Lung (tissue), 12 donors: ENCODE data around the gene KIAA0040. TPM values are rescaled to one million over a fixed set of nuclear protein-coding genes. Genes with fewer than 3 reads are reported as not detected.

Source experiments
- ATAC-seq: fragments of 200-7000 bp; cut with Tn5 transposase; one replicate; pipeline ENCODE4 v1.9.1; 2020; ENCODE audit warnings: moderate number of reproducible peaks; ENCODE audit not compliant: insufficient read depth, low FRiP score
- DNase-seq, 3 donors: peaks; one replicate each; pipeline ENCODE4 v3.0.0-alpha.2; 2013 to 2017
- H3K27ac ChIP-seq, 2 donors: one replicate each; pipeline ENCODE4 v1.5.1; 2013; ENCODE audit warnings: mild to moderate bottlenecking in 2 of 2, moderate library complexity in 2 of 2, control low read depth in 1 of 2, inconsistent platforms in 1 of 2, low read depth in 1 of 2, low read length in 1 of 2
- H3K27me3 ChIP-seq, 3 donors: one replicate each; pipeline ENCODE4 v1.5.1; 2013; ENCODE audit warnings: low read length in 2 of 3; ENCODE audit not compliant: control insufficient read depth in 3 of 3, insufficient read depth in 3 of 3
- H3K36me3 ChIP-seq, 4 donors: one replicate each; pipeline ENCODE4 v1.5.1; 2013; ENCODE audit warnings: low read length in 4 of 4, mild to moderate bottlenecking in 1 of 4, moderate library complexity in 1 of 4; ENCODE audit not compliant: control insufficient read depth in 4 of 4, insufficient read depth in 4 of 4
- H3K4me1 ChIP-seq, 5 donors: one replicate each; pipeline ENCODE4 v1.5.1; 2013; ENCODE audit warnings: low read length in 5 of 5, mild to moderate bottlenecking in 2 of 5, moderate library complexity in 1 of 5; ENCODE audit not compliant: control insufficient read depth in 5 of 5, insufficient read depth in 5 of 5
- H3K4me3 ChIP-seq: one replicate; pipeline ENCODE4 v1.5.1; 2013; ENCODE audit warnings: mild to moderate bottlenecking, control low read depth, moderate library complexity
- H3K9ac ChIP-seq, 2 donors: one replicate each; pipeline ENCODE4 v1.5.1; 2013; ENCODE audit warnings: low read length in 2 of 2, control low read depth in 1 of 2; ENCODE audit not compliant: insufficient read depth in 1 of 2
- H3K9me3 ChIP-seq, 4 donors: one replicate each; pipeline ENCODE4 v1.5.1; 2013; ENCODE audit warnings: low read length in 3 of 4, mild to moderate bottlenecking in 1 of 4, moderate library complexity in 1 of 4; ENCODE audit not compliant: control insufficient read depth in 4 of 4, insufficient read depth in 3 of 4
- CTCF ChIP-seq: IDR thresholded peaks from 2 replicates; pipeline ENCODE4 v1.5.1; 2012; ENCODE audit warnings: mild to moderate bottlenecking; ENCODE audit errors: control extremely low read depth, extremely low read depth
- WGBS, 2 donors: extraction: QIAGEN DNeasy Blood & Tissue Kit; methylation state at CpG; one replicate each; pipeline ENCODE4 v1.1.7; 2013; 5-methylcytosine and 5-hydroxymethylcytosine counted together
- polyA plus RNA-seq, 2 donors: library from polyadenylated mRNA; stranded (reverse); fragments of 200-250 nt; gene quantifications; one replicate each; pipeline ENCODE4 v1.2.1, GENCODE V29; 2013
- total RNA-seq, 2 donors: library from RNA; depleted of rRNA in 1 of 2; stranded (reverse); fragments of >200 nt in 1 of 2; gene quantifications; one replicate each; pipeline ENCODE4 v1.2.1, GENCODE V29; 2014 to 2021
- donor health status: control.
- donor health status: control.
- donor health status: Bipolar disorder and iron deficiency.
- donor health status: healthy.
- donor health status: DM: yes; HTN: yes; CAD: no.

The KIAA0040 gene
- total and polyA plus RNA-seq, 4 donors, result 13.4 to 37.9 (median 29.5) TPM

GRCh38 chr1:175178056-175178455, 14.5 kb downstream of the KIAA0040 start:
- DNase-seq, result no peak

GRCh38 chr1:175176246-175176645, 16.3 kb downstream of the KIAA0040 start:
- WGBS, 2 donors, result 82 to 84% methylated on average over 1 of the region's 1 CpG
- ATAC-seq, result no peak
- no peaks in the 10 kb centered on the region for H3K9me3 ChIP-seq

More at GRCh38 chr1:175178056-175178455, 14.5 kb downstream of the KIAA0040 start:
- Histone ChIP-seq H3K27me3 (no peaks in the 10 kb centered on the region), H3K4me3 (no peak overlapping the region), H3K9ac (no peak overlapping the region), H3K4me1 (peaks cover 0 to 21% (median 4%) of the 10 kb centered on the region in 5 donors), H3K27ac (no peak overlapping the region), H3K9me3 (no peaks in the 10 kb centered on the region), H3K36me3 (peaks cover 0 to 17% (median 5%) of the 10 kb centered on the region in 4 donors)
- no peak for ATAC-seq
- TF ChIP-seq CTCF, result no peak
- 89 to 90% methylated on average over 1 of the region's 1 CpG for WGBS, 2 donors

GRCh38 chr1:175174309-175175102, 18.1 kb downstream of the KIAA0040 start:
- Histone ChIP-seq H3K27ac (no peak overlapping the region), H3K36me3 (peaks cover 0 to 13% (median 6%) of the 10 kb centered on the region in 4 donors), H3K4me1 (peaks cover 0 to 17% (median 0%) of the 10 kb centered on the region in 5 donors), H3K27me3 (no peaks in the 10 kb centered on the region), H3K9me3 (no peaks in the 10 kb centered on the region), H3K9ac (peak overlapping the region in 1 of 2 donors; percentile 5), H3K4me3 (no peak overlapping the region)
- no peak for TF ChIP-seq CTCF
- ATAC-seq (no peak), DNase-seq (no peak)
- WGBS, 2 donors, result 70 to 81% methylated on average over 5 of the region's 5 CpGs

More at GRCh38 chr1:175176246-175176645, 16.3 kb downstream of the KIAA0040 start:
- H3K36me3 ChIP-seq, result peaks cover 0 to 13% (median 6%) of the 10 kb centered on the region in 4 donors
- H3K9ac ChIP-seq, result no peak overlapping the region
- no peak overlapping the region for H3K27ac ChIP-seq
- no peak for DNase-seq
- TF ChIP-seq CTCF, result no peak
- H3K4me1 ChIP-seq, result peaks cover 0 to 15% (median 4%) of the 10 kb centered on the region in 5 donors
- H3K27me3 ChIP-seq, result no peaks in the 10 kb centered on the region
- no peak overlapping the region for H3K4me3 ChIP-seq
